GM12878 (cell line): ENCODE data around the gene SIM2. TPM values are rescaled to one million over a fixed set of nuclear protein-coding genes. Genes with fewer than 3 reads are reported as not detected.

ENCODE experiments used
- ATAC-seq: fragments of 200-7000 bp; cut with Tn5 transposase; 3 replicates; pipeline ENCODE4 v1.9.1; 2020; ENCODE audit warnings: mild to moderate bottlenecking, moderate library complexity
- BruUV-seq: library from RNA; stranded (reverse); fragments of 400-500 nt; replicated peaks from 2 replicates; lab custom pipeline; 2021; lab: Mats Ljungman, UMichigan
- CTCF ChIA-PET: fragments of 300-600 bp; sonication (Branson Sonifier 250); formaldehyde crosslinking; extraction: SDS; loops from one replicate; lab custom pipeline; 2021; ENCODE audit warnings: inconsistent platforms; lab: Yijun Ruan, JAX
- POLR2A ChIA-PET: fragments of 350-600 bp; formaldehyde crosslinking; extraction: SDS; loops from one replicate; lab custom pipeline; 2021; ENCODE audit warnings: inconsistent platforms; lab: Charles Lee
- RAD21 ChIA-PET: fragments of 300-600 bp; sonication (Branson Sonifier 250); formaldehyde crosslinking; loops from one replicate; lab custom pipeline; 2023; ENCODE audit warnings: antibody characterized with exemption; ENCODE audit not compliant: unreplicated experiment; lab: Charles Lee
- SMC1A ChIA-PET: fragments of 300-600 bp; sonication (Branson Sonifier 250); formaldehyde crosslinking; loops from one replicate; lab custom pipeline; 2023; ENCODE audit not compliant: unreplicated experiment, uncharacterized antibody; lab: Charles Lee
- DNase-seq: peaks from one replicate; pipeline ENCODE4 v3.0.0-alpha.2; 2011; ENCODE audit warnings: low read depth, low spot score
- FAIRE-seq: peaks from 3 replicates; lab custom pipeline; 2011; peaks lifted over from hg19 to GRCh38; lab: Jason Lieb, UNC
- H2AFZ ChIP-seq: 2 replicates; pipeline ENCODE4 v1.6.0; 2011; ENCODE audit warnings: low read depth, low read length, control low read depth; ENCODE audit not compliant: control insufficient read depth
- H3K27ac ChIP-seq: 2 replicates; pipeline ENCODE4 v1.5.1; 2011; ENCODE audit warnings: control low read depth; ENCODE audit not compliant: control insufficient read depth, insufficient read depth
- H3K27me3 ChIP-seq, 2 experiments: replicated peaks in 1 of 2; 2 replicates each; pipeline versions ENCODE4 v1.6.0 to v1.6.1; 2011; ENCODE audit warnings: low read length in 1 of 2; ENCODE audit not compliant: control insufficient read depth in 2 of 2, insufficient read depth in 2 of 2
- H3K36me3 ChIP-seq, 2 experiments: 2 replicates each; pipeline ENCODE4 v1.5.1; 2011; ENCODE audit warnings: low read length in 1 of 2; ENCODE audit not compliant: control insufficient read depth in 2 of 2, insufficient read depth in 2 of 2
- H3K4me1 ChIP-seq: 2 replicates; pipeline ENCODE4 v1.6.1; 2011; ENCODE audit warnings: mild to moderate bottlenecking, low read length, moderate library complexity, mixed read lengths; ENCODE audit not compliant: control insufficient read depth, insufficient read depth
- H3K4me2 ChIP-seq: 2 replicates; pipeline ENCODE4 v1.6.0; 2011; ENCODE audit warnings: control low read depth; ENCODE audit not compliant: control insufficient read depth, insufficient read depth
- H3K4me3 ChIP-seq: fragments of 200-600 bp; sonication (generic); 2 replicates; pipeline ENCODE4 v1.5.1; 2016
- H3K79me2 ChIP-seq: 2 replicates; pipeline ENCODE4 v1.6.0; 2011; ENCODE audit warnings: low read length; ENCODE audit not compliant: control insufficient read depth, insufficient read depth
- H3K9ac ChIP-seq: 2 replicates; pipeline ENCODE4 v1.8.0; 2011; ENCODE audit warnings: low read length, control low read depth, mixed read lengths; ENCODE audit not compliant: control insufficient read depth, insufficient read depth
- H3K9me3 ChIP-seq: replicated peaks from 3 replicates; pipeline ENCODE4 v1.5.1; 2011; ENCODE audit warnings: mild to moderate bottlenecking, low read length; ENCODE audit not compliant: control insufficient read depth, insufficient read depth
- H4K20me1 ChIP-seq: 2 replicates; pipeline ENCODE4 v1.6.0; 2011; ENCODE audit not compliant: control insufficient read depth, insufficient read depth
- ATF7 ChIP-seq: fragments of 450-650 bp; IDR thresholded peaks from 2 replicates; pipeline ENCODE4 v1.6.1; 2016; ENCODE audit warnings: low read depth, mild to moderate bottlenecking
- BCL11A ChIP-seq: IDR thresholded peaks from 2 replicates; pipeline ENCODE4 v1.6.1; 2011; ENCODE audit warnings: low read depth, low read length
- CREB1 ChIP-seq: IDR thresholded peaks from 2 replicates; pipeline ENCODE4 v1.6.1; 2012; ENCODE audit warnings: low read depth, mild to moderate bottlenecking, inconsistent platforms
- IRF4 ChIP-seq: IDR thresholded peaks from 2 replicates; pipeline ENCODE4 v1.6.1; 2011; ENCODE audit warnings: low read depth, low read length
- MYC ChIP-seq: IDR thresholded peaks from 2 replicates; pipeline ENCODE4 v1.6.1; 2011; ENCODE audit warnings: mild to moderate bottlenecking, low read length, moderate library complexity, inconsistent platforms; ENCODE audit not compliant: insufficient read depth, insufficient replicate concordance, insufficient read length, severe bottlenecking
- NFIC ChIP-seq: IDR thresholded peaks from 2 replicates; pipeline ENCODE4 v1.6.1; 2012; ENCODE audit warnings: low read depth, mild to moderate bottlenecking, inconsistent platforms, low read length, moderate library complexity
- SRF ChIP-seq, 2 experiments: IDR thresholded peaks; 2 replicates each; pipeline ENCODE4 v1.6.1; 2011; ENCODE audit warnings: low read depth in 2 of 2, low read length in 2 of 2, mild to moderate bottlenecking in 1 of 2, moderate library complexity in 1 of 2
- TCF3 ChIP-seq: IDR thresholded peaks from 2 replicates; pipeline ENCODE4 v1.6.1; 2012; ENCODE audit warnings: low read depth, mild to moderate bottlenecking, low read length, borderline replicate concordance; ENCODE audit not compliant: insufficient read depth
- ZNF207 ChIP-seq: fragments of 450-650 bp; IDR thresholded peaks from 2 replicates; pipeline ENCODE4 v1.6.1; 2014; ENCODE audit warnings: antibody characterized with exemption, mild to moderate bottlenecking, borderline replicate concordance
- ZNF622 ChIP-seq: fragments of 450-650 bp; IDR thresholded peaks from 2 replicates; pipeline ENCODE4 v1.6.1; 2017; ENCODE audit warnings: mild to moderate bottlenecking, inconsistent platforms
- WGBS: methylation state at CpG from one replicate; pipeline ENCODE4 v1.1.6; 2016; ENCODE audit warnings: low lambda C conversion rate; ENCODE audit not compliant: insufficient replicate concordance, insufficient coverage; ENCODE audit errors: missing lambda C conversion rate; 5-methylcytosine and 5-hydroxymethylcytosine counted together
- in situ Hi-C: fragments of 300-500 bp; cut with MboI; formaldehyde crosslinking; loops from 9 replicates; pipeline ENCODE4 v1.14.3; 2018; ENCODE audit warnings: mixed read lengths
- intact Hi-C: fragments of 100-400 bp; cut with micrococcal nuclease; formaldehyde crosslinking; loops from one replicate; pipeline ENCODE4 v1.14.2; 2022; ENCODE audit not compliant: unreplicated experiment
- polyA plus RNA-seq, 11 experiments: library from polyadenylated mRNA; depleted of rRNA in 4 of 11; unstranded in 6 of 11; stranded (reverse) in 5 of 11; fragments of >200 nt; fragmentation: Nextera tagmentation in 4 of 11; fragmentation: Illumina TruSeq in 1 of 11; extraction: Ambion mirVana in 4 of 11; extraction: Trizol in 1 of 11; gene quantifications; 1 replicate in 1 of 11; 2 replicates in 10 of 11; pipeline versions ENCODE4 v1.2.1 to v1.2.3, GENCODE V29; 2011 to 2016; ENCODE audit warnings: inconsistent platforms in 2 of 11, missing spikeins in 2 of 11, low read depth in 1 of 11
- total RNA-seq, 4 experiments: library from RNA; depleted of rRNA in 3 of 4; stranded (reverse); fragments of >200 nt in 3 of 4; fragmentation: Illumina TruSeq in 1 of 4; extraction: Trizol in 1 of 4; gene quantifications; 2 replicates each; pipeline versions ENCODE4 v1.2.1 to v1.2.3, GENCODE V29; 2013 to 2021
- TF ChIP-seq, protein P1 (sequence below): IDR thresholded peaks from 2 replicates; pipeline ENCODE4 v1.6.1; 2012; ENCODE audit warnings: improper control_type of control experiment, low read depth, low read length; ENCODE audit not compliant: insufficient replicate concordance

Gene SIM2
- total and polyA plus RNA-seq, 10 of the 15 experiments (the other 5 are each of a cell fraction or from before 2014, with no cell fraction given), result 0.02 to 0.15 (median 0.05) TPM; not detected in 7

DNA sequence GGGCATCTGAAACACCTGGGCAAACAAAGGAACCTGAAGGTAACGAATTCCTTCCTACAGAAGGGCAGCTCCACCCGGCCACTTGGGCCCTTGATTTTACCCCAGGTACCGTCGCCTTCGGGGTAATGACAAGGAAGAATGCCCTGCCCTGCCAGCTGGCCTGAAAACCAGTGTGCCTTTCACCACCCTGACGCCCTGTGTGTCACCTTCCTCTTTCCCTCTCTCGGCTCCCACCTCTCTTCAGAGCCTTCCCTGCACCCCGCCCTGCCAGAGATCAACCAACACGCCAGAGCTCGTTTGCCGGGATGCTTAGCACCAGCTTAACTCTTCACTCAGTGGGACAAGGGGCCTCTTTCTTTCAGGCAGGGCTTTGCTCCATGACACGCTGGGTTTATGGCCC is 86.0 kb downstream of the SIM2 start:
- no peak overlapping the region for H3K4me2 ChIP-seq

More for the DNA sequence above, 86.0 kb downstream of the SIM2 start:
- Histone ChIP-seq H3K27me3 (no peaks in the 10 kb centered on the region), H4K20me1 (no peaks in the 10 kb centered on the region), H3K4me1 (no peaks in the 10 kb centered on the region), H3K9me3 (no peaks in the 10 kb centered on the region), H3K4me3 (no peak overlapping the region), H3K36me3 (no peaks in the 10 kb centered on the region), H3K27ac (no peak overlapping the region), H3K9ac (no peak overlapping the region), H3K79me2 (no peaks in the 10 kb centered on the region), H2AFZ (no peak overlapping the region)
- intact Hi-C loops, result no loop called here
- WGBS, result 72% methylated on average over 11 of the region's 12 CpGs
- in situ Hi-C loops, result no loop called here
- BruUV-seq, result no TSS peak
- DNase-seq (no peak), FAIRE-seq (no peak), ATAC-seq (no peak)
- ChIA-PET POLR2A (interaction anchor here (0.8 kb wide), 1 partner anchor 22 kb away, joined by 3 read pairs; no protein-coding TSS in a partner anchor), RAD21 (no interaction called here), CTCF (interaction anchor here (1.5 kb wide), 1 partner anchor 25 kb away, joined by 3 read pairs; no protein-coding TSS in a partner anchor), SMC1A (no interaction called here)
- TF ChIP-seq CREB1 (no peak), MYC (no peak), ATF7 (no peak), SRF (IDR thresholded peaks at IDR 0.05; ENCODE audit: low read depth in 2 of 2, low read length in 2 of 2) (no peak), TCF3 (no peak), BCL11A (no peak), ZNF622 (no peak), ZNF207 (no peak), IRF4 (no peak), NFIC (no peak)
- TF ChIP-seq, protein P1, sequence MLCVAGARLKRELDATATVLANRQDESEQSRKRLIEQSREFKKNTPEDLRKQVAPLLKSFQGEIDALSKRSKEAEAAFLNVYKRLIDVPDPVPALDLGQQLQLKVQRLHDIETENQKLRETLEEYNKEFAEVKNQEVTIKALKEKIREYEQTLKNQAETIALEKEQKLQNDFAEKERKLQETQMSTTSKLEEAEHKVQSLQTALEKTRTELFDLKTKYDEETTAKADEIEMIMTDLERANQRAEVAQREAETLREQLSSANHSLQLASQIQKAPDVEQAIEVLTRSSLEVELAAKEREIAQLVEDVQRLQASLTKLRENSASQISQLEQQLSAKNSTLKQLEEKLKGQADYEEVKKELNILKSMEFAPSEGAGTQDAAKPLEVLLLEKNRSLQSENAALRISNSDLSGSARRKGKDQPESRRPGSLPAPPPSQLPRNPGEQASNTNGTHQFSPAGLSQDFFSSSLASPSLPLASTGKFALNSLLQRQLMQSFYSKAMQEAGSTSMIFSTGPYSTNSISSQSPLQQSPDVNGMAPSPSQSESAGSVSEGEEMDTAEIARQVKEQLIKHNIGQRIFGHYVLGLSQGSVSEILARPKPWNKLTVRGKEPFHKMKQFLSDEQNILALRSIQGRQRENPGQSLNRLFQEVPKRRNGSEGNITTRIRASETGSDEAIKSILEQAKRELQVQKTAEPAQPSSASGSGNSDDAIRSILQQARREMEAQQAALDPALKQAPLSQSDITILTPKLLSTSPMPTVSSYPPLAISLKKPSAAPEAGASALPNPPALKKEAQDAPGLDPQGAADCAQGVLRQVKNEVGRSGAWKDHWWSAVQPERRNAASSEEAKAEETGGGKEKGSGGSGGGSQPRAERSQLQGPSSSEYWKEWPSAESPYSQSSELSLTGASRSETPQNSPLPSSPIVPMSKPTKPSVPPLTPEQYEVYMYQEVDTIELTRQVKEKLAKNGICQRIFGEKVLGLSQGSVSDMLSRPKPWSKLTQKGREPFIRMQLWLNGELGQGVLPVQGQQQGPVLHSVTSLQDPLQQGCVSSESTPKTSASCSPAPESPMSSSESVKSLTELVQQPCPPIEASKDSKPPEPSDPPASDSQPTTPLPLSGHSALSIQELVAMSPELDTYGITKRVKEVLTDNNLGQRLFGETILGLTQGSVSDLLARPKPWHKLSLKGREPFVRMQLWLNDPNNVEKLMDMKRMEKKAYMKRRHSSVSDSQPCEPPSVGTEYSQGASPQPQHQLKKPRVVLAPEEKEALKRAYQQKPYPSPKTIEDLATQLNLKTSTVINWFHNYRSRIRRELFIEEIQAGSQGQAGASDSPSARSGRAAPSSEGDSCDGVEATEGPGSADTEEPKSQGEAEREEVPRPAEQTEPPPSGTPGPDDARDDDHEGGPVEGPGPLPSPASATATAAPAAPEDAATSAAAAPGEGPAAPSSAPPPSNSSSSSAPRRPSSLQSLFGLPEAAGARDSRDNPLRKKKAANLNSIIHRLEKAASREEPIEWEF, result no peak
